ENCODE results near the gene LRFN4. TPM values are rescaled to one million over a fixed set of nuclear protein-coding genes. Genes with fewer than 3 reads are reported as not detected.
A peak's percentile ranks its signal among the peaks of the same experiment; 100 is the strongest.

LRFN4 gene
- total and polyA plus RNA-seq, 2 of the 13 experiments (the other 11 are each of a cell fraction or from before 2014, with no cell fraction given), result 1.3 to 6.8 TPM

DNA sequence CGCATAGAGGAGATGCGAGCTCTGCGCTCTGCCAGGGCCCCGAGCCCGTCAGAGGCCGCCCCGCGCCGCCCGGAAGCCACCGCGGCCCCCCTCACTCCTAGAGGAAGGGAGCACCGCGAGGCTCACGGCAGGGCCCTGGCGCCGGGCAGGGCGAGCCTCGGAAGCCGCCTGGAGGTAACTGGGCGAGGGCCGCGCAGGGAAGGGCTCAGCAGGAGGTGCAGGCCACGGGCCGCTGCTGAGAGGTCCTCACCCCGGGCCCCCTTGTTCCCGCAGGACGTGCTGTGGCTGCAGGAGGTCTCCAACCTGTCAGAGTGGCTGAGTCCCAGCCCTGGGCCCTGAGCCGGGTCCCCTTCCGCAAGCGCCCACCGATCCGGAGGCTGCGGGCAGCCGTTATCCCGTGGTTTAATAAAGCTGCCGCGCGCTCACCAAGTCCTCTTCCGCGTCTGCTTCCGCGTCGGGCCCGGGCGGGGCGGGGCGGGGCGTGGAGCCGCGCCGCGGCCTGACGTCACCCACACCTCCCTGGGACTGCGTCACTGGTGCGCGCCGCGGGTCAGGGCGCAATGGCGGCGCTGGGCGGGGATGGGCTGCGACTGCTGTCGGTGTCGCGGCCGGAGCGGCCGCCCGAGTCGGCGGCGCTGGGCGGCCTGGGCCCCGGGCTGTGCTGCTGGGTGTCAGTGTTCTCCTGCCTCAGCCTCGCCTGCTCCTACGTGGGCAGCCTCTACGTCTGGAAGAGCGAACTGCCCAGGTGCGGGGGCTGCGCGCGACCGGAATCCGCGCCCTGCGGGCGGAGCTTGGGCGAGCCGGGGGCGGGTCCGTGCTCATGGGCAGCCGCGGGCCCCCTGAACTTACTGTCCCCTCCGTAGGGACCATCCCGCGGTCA is 13.7 kb upstream of the LRFN4 start, which contains the start of gene RCE1 (continued):
- TF ChIP-seq ZBED4 (CRISPR knock-in tag; IDR thresholded peaks at IDR 0.05; ENCODE audit: borderline replicate concordance) (no peak), BRD4 (CRISPR knock-in tag; IDR thresholded peaks at IDR 0.05) (no peak), ZNF720 (CRISPR knock-in tag; IDR thresholded peaks at IDR 0.05) (no peak), ZNF672 (CRISPR knock-in tag; IDR thresholded peaks at IDR 0.05) (no peak), PITX1 (CRISPR knock-in tag; IDR thresholded peaks at IDR 0.05) (no peak; the same call in 1 of the 2 replicates), ZNF703 (CRISPR knock-in tag; IDR thresholded peaks at IDR 0.05; ENCODE audit: borderline replicate concordance) (no peak), SP5 (CRISPR knock-in tag; IDR thresholded peaks at IDR 0.05; ENCODE audit: borderline replicate concordance, low read depth) (peak; percentile 78), HES4 (CRISPR knock-in tag; IDR thresholded peaks at IDR 0.05; ENCODE audit: borderline replicate concordance) (no peak; the same call in 1 of the 2 replicates), MYC (CRISPR knock-in tag; IDR thresholded peaks at IDR 0.05; ENCODE audit: borderline replicate concordance) (peak; percentile 36; the same call in 1 of the 2 replicates), PATZ1 (CRISPR knock-in tag; IDR thresholded peaks at IDR 0.05) (peak; percentile 17), HDAC6 (IDR thresholded peaks at IDR 0.05; ENCODE audit: low read depth, low read length) (no peak), ZNF136 (CRISPR knock-in tag; IDR thresholded peaks at IDR 0.05; ENCODE audit: low read depth) (no peak), ZNF891 (CRISPR knock-in tag; IDR thresholded peaks at IDR 0.05) (peak; percentile 79), ZNF513 (CRISPR knock-in tag; conservative IDR thresholded peaks at IDR 0.05) (no peak), ZNF335 (CRISPR knock-in tag; IDR thresholded peaks at IDR 0.05) (no peak; the same call in 1 of the 2 replicates)
- TF ChIP-seq, protein P1, sequence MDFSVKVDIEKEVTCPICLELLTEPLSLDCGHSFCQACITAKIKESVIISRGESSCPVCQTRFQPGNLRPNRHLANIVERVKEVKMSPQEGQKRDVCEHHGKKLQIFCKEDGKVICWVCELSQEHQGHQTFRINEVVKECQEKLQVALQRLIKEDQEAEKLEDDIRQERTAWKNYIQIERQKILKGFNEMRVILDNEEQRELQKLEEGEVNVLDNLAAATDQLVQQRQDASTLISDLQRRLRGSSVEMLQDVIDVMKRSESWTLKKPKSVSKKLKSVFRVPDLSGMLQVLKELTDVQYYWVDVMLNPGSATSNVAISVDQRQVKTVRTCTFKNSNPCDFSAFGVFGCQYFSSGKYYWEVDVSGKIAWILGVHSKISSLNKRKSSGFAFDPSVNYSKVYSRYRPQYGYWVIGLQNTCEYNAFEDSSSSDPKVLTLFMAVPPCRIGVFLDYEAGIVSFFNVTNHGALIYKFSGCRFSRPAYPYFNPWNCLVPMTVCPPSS (IDR thresholded peaks at IDR 0.05), result no peak
- TF ChIP-seq, protein P2, sequence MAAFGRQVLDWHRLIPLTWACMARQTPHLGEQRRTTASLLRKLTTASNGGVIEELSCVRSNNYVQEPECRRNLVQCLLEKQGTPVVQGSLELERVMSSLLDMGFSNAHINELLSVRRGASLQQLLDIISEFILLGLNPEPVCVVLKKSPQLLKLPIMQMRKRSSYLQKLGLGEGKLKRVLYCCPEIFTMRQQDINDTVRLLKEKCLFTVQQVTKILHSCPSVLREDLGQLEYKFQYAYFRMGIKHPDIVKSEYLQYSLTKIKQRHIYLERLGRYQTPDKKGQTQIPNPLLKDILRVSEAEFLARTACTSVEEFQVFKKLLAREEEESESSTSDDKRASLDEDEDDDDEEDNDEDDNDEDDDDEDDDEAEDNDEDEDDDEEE (CRISPR knock-in tag; IDR thresholded peaks at IDR 0.05), result no peak; the same call in 1 of the 2 replicates
- TF ChIP-seq, protein P3, sequence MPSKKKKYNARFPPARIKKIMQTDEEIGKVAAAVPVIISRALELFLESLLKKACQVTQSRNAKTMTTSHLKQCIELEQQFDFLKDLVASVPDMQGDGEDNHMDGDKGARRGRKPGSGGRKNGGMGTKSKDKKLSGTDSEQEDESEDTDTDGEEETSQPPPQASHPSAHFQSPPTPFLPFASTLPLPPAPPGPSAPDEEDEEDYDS (CRISPR knock-in tag; IDR thresholded peaks at IDR 0.05), result no peak
